ENCODE data around the gene THAP4. TPM values are rescaled to one million over a fixed set of nuclear protein-coding genes. Genes with fewer than 3 reads are reported as not detected.
"Not testable (repeated sequence)": the region's sequence is repeated elsewhere in the genome, so short reads cannot be mapped to it uniquely, and the experiment has no call there.

Gene THAP4
- total and polyA plus RNA-seq, 5 experiments from 2014 or later: 28.4 to 58.4 (median 31.8) TPM

- POLR2A ChIA-PET: no interaction called here
- Mint-ChIP-seq H3K27ac (peak overlapping the region in 1 of 10 donors; percentile 71), H3K9me3 (no peaks in the 10 kb centered on the region)
Measured at GRCh38 chr2:241599615-241600014, 37.3 kb downstream of the THAP4 start.

GRCh38 chr2:241598487-241598886 is 38.5 kb downstream of the THAP4 start:
- H3K27me3 Mint-ChIP-seq: no peaks in the 10 kb centered on the region
- no peak overlapping the region for H3K27ac Mint-ChIP-seq
- no peaks in the 10 kb centered on the region for H3K9me3 Mint-ChIP-seq
- peaks cover 0 to 5% (median under 1%) of the 10 kb centered on the region in 4 donors for H3K4me1 Mint-ChIP-seq
- peaks cover 0 to 61% (median 13%) of the 10 kb centered on the region in 3 donors for H3K36me3 Mint-ChIP-seq
- H3K4me3 Mint-ChIP-seq: no peak overlapping the region
- ATAC-seq (no peak), DNase-seq (no peak)
- POLR2A ChIA-PET: no interaction called here

More at GRCh38 chr2:241599615-241600014, 37.3 kb downstream of the THAP4 start:
- ATAC-seq (no peak), DNase-seq (no peak)
- H3K4me3 Mint-ChIP-seq: no peak overlapping the region
- no peaks in the 10 kb centered on the region for H3K27me3 Mint-ChIP-seq
- H3K4me1 Mint-ChIP-seq: peaks cover 0 to 5% (median under 1%) of the 10 kb centered on the region in 4 donors
- peaks cover 0 to 56% (median 9%) of the 10 kb centered on the region in 3 donors for H3K36me3 Mint-ChIP-seq

GRCh38 chr2:241598061-241598460 is 38.9 kb downstream of the THAP4 start:
- no peak overlapping the region for H3K27ac Mint-ChIP-seq
- DNase-seq (no peak), ATAC-seq (no peak)
- H3K4me1 Mint-ChIP-seq: peaks cover 0 to 5% (median under 1%) of the 10 kb centered on the region in 4 donors
- H3K9me3 Mint-ChIP-seq: no peaks in the 10 kb centered on the region
- peaks cover 0 to 59% (median 13%) of the 10 kb centered on the region in 3 donors for H3K36me3 Mint-ChIP-seq
- no peaks in the 10 kb centered on the region for H3K27me3 Mint-ChIP-seq
- POLR2A ChIA-PET: no interaction called here
- no peak overlapping the region for H3K4me3 Mint-ChIP-seq

GRCh38 chr2:241597561-241597960 is 39.4 kb downstream of the THAP4 start:
- Mint-ChIP-seq H3K4me3 (no peak overlapping the region), H3K9me3 (no peaks in the 10 kb centered on the region), H3K27me3 (no peaks in the 10 kb centered on the region), H3K36me3 (peaks cover 0 to 61% (median 13%) of the 10 kb centered on the region in 3 donors), H3K4me1 (peaks cover 0 to 5% (median under 1%) of the 10 kb centered on the region in 4 donors), H3K27ac (peak overlapping the region in 2 of 10 donors; percentile 23 to 40)
- POLR2A ChIA-PET: no interaction called here
- no peak for DNase-seq
- no peak for ATAC-seq

- H3K4me3 Mint-ChIP-seq: no peak overlapping the region
- POLR2A ChIA-PET: no interaction called here
- peaks cover 0 to 5% (median 0%) of the 10 kb centered on the region in 4 donors for H3K4me1 Mint-ChIP-seq
- peaks cover 0 to 51% (median 9%) of the 10 kb centered on the region in 3 donors for H3K36me3 Mint-ChIP-seq
- no peaks in the 10 kb centered on the region for H3K9me3 Mint-ChIP-seq
- ATAC-seq (no peak), DNase-seq (peak in 1 of 10 donors; percentile 23)
- no peaks in the 10 kb centered on the region for H3K27me3 Mint-ChIP-seq
- peak overlapping the region in 1 of 10 donors; percentile 13 for H3K27ac Mint-ChIP-seq
Measured at GRCh38 chr2:241595600-241596140, 41.3 kb downstream of the THAP4 start.

GRCh38 chr2:241593271-241593670 is 43.7 kb downstream of the THAP4 start:
- peaks cover 13 to 28% (median 15%) of the 10 kb centered on the region in 3 donors for H3K36me3 Mint-ChIP-seq
- DNase-seq: no peak
- POLR2A ChIA-PET: no interaction called here
- peak overlapping the region in 1 of 10 donors; percentile 3 for H3K27ac Mint-ChIP-seq
- peaks cover 0 to 3% (median 0%) of the 10 kb centered on the region in 9 donors for H3K9me3 Mint-ChIP-seq
- no peak overlapping the region for H3K4me3 Mint-ChIP-seq
- H3K27me3 Mint-ChIP-seq: no peaks in the 10 kb centered on the region
- peaks cover 0 to 3% (median 0%) of the 10 kb centered on the region in 4 donors for H3K4me1 Mint-ChIP-seq
- ATAC-seq: no peak

GRCh38 chr2:241592126-241592845 is 44.7 kb downstream of the THAP4 start:
- DNase-seq: no peak
- Mint-ChIP-seq H3K9me3 (peaks cover 0 to 12% (median 3%) of the 10 kb centered on the region in 9 donors), H3K36me3 (peaks cover 20 to 25% (median 21%) of the 10 kb centered on the region in 3 donors), H3K27me3 (no peaks in the 10 kb centered on the region), H3K4me3 (no peak overlapping the region), H3K27ac (no peak overlapping the region), H3K4me1 (no peaks in the 10 kb centered on the region)
- POLR2A ChIA-PET: no interaction called here
- ATAC-seq: no peak

GRCh38 chr2:241590496-241591455 is 46.2 kb downstream of the THAP4 start:
- POLR2A ChIA-PET, H3K27me3 Mint-ChIP-seq, DNase-seq, ATAC-seq, H3K4me3 Mint-ChIP-seq, H3K4me1 Mint-ChIP-seq, H3K27ac Mint-ChIP-seq: not testable (repeated sequence)
- H3K36me3 Mint-ChIP-seq: peaks cover 16 to 37% (median 30%) of the 10 kb centered on the region in 3 donors
- H3K9me3 Mint-ChIP-seq: peaks cover 3 to 26% (median 12%) of the 10 kb centered on the region in 9 donors

- H3K4me3 Mint-ChIP-seq, H3K27ac Mint-ChIP-seq, DNase-seq, H3K27me3 Mint-ChIP-seq, H3K4me1 Mint-ChIP-seq, ATAC-seq, POLR2A ChIA-PET: not testable (repeated sequence)
- peaks cover 24 to 44% (median 30%) of the 10 kb centered on the region in 3 donors for H3K36me3 Mint-ChIP-seq
- peaks cover 3 to 34% (median 12%) of the 10 kb centered on the region in 9 donors for H3K9me3 Mint-ChIP-seq
Measured at GRCh38 chr2:241589863-241590262, 47.1 kb downstream of the THAP4 start.

GRCh38 chr2:241586564-241587264 is 50.2 kb downstream of the THAP4 start:
- peaks cover 38 to 57% (median 39%) of the 10 kb centered on the region in 3 donors for H3K36me3 Mint-ChIP-seq
- POLR2A ChIA-PET: no interaction called here
- H3K27ac Mint-ChIP-seq: no peak overlapping the region
- ATAC-seq (no peak), DNase-seq (no peak)
- H3K9me3 Mint-ChIP-seq: peaks cover 3 to 39% (median 12%) of the 10 kb centered on the region in 9 donors
- H3K4me3 Mint-ChIP-seq: no peak overlapping the region
- H3K27me3 Mint-ChIP-seq: no peaks in the 10 kb centered on the region
- H3K4me1 Mint-ChIP-seq: no peaks in the 10 kb centered on the region

GRCh38 chr2:241584436-241584835 is 52.5 kb downstream of the THAP4 start:
- DNase-seq (no peak), ATAC-seq (no peak)
- H3K36me3 Mint-ChIP-seq: peaks cover 37 to 64% (median 39%) of the 10 kb centered on the region in 3 donors
- H3K4me1 Mint-ChIP-seq: no peaks in the 10 kb centered on the region
- POLR2A ChIA-PET: interaction anchor here (0.7 kb wide), 1 partner anchor 303 kb away, joined by 4 read pairs; no protein-coding TSS in a partner anchor
- no peak overlapping the region for H3K27ac Mint-ChIP-seq
- no peak overlapping the region for H3K4me3 Mint-ChIP-seq
- H3K27me3 Mint-ChIP-seq: no peaks in the 10 kb centered on the region
- peaks cover 3 to 39% (median 12%) of the 10 kb centered on the region in 9 donors for H3K9me3 Mint-ChIP-seq

GRCh38 chr2:241582806-241583205 is 54.2 kb downstream of the THAP4 start:
- ATAC-seq (no peak), DNase-seq (no peak)
- POLR2A ChIA-PET: no interaction called here
- Mint-ChIP-seq H3K27ac (no peak overlapping the region), H3K4me3 (no peak overlapping the region), H3K4me1 (no peaks in the 10 kb centered on the region), H3K27me3 (no peaks in the 10 kb centered on the region), H3K36me3 (peaks cover 24 to 49% (median 39%) of the 10 kb centered on the region in 3 donors), H3K9me3 (peaks cover 3 to 34% (median 12%) of the 10 kb centered on the region in 9 donors)
